HTERT RPE-1 (cell line): ENCODE results near the gene RPRD1B.

ENCODE experiments used
- in situ Hi-C: fragments of 300-500 bp; cut with MboI; formaldehyde crosslinking; loops from 4 replicates; pipeline ENCODE4 v1.14.3; 2020; ENCODE audit warnings: low sequenced_read_pairs

The RPRD1B gene

DNA sequence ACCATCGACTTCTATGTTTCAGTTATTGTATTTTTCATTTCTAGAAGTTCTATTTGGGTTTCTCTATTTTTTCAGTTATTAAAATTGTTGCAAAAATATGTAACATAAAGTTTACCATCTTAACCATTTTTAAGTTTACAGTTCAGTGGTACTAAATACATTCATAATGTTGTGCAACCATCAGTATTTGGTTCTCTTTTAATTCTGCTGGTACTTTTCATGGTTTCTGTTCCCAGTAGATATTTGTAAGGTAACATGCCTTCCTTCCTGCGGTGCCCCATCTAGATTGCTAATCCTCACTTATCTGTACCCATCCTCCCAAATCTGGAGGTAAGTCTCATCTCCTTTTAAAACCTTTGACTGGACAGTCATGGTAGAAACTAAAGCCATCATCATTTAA lies 83.7 kb downstream of the RPRD1B start:
- in situ Hi-C loops: no loop called here

DNA sequence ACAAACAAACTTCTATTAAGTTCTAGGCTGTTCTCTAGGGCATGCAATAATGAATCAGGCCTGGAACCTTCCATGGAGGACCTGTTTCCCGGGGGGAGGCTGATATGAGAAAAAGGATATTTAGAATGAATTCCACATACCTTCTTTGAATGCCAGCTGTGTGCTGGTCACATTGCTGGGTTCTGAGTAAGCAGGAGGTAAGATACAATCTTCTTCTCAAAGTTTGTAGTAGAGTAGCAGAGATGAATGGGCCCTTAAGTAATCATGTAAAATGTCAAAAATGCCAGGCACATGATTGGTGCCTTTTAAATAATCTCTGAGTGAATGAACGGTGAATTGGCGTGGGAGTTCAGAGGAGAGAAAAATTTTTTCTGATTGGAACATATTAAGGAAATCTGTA lies 84.1 kb downstream of the RPRD1B start:
- in situ Hi-C loops: no loop called here

DNA sequence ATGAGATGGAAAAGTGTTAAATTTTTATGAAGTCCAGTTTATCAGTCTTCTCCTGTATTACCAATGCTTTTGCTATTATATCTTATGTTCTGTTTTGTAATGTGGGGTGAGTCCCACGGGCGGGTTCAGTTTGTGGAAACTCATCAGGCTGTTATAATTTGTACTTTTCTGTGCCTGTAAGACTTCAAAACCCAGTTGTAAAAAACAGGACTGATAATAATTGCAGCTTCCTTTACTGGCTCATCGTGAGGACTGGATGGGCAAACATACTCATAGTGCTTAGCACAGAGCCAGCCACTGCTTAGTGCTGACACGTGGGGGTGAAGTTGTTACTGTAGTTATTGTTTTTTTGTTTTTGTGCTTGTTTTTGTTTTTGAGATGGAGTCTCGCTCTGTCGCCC lies 85.9 kb downstream of the RPRD1B start:
- in situ Hi-C loops: no loop called here

DNA sequence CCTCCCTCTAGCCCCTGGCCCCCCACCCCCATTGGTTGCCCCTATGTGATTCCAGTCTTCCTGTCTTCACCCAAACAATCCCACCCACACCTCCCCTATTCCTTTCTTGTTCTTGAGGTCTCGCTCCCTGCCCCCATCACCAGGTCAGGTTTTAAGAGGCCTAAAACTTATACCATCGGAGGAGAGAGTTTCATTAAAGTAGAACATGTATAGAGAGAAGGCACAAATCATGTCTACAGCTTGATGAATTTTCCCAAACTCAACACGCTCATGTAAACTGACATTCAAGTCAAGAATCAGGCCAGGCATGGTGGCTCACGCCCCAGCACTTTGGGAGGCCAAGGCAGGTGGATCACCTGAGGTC lies 87.1 kb downstream of the RPRD1B start:
- in situ Hi-C loops: no loop called here

DNA sequence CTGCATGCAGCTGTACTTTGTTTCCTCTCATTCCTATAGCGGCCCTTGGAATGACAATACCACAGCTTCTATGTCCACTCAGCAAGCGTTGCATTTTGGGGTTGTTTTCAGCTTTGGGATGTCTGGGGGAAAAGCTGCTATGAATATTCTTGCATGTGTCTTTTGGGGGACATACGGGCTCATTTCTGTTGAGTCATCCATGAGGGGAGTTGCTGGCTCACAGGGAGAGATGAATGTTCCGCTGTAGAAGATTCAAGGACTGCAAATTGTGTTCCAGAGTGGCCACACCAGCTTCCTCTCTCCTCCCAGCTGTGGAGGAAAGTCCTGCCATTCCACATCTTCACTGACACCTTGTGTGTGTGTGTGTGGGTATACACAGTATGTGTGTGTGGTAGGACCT lies 88.2 kb downstream of the RPRD1B start:
- in situ Hi-C loops: no loop called here

DNA sequence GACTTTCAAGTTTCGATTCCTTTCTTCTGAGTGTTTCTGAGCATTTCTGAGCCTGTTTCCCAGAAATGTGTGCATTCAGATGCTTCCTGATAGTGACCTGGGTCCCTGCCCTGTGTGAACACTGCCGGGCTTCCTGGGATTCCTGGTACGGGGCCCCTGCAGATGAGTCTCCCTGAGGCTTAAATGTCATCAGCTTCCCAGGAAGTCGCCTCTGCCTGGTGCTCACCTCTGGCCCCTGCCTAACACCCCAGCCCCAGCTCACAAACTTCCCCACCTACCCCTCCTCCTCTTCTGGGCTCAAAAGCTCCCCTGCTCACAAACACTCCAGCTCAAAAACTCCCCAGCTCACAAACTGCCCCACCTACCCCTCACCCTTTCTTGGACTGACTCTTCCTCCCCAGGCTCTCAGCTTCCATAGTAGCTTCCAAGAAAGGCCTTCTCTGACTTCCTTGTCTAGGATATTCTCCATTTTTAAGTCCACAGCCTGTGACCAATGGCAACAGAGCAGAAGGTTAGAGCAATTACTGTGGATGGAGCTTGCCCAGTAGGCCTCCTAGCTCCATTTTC lies 89.6 kb downstream of the RPRD1B start:
- in situ Hi-C loops: no loop called here

DNA sequence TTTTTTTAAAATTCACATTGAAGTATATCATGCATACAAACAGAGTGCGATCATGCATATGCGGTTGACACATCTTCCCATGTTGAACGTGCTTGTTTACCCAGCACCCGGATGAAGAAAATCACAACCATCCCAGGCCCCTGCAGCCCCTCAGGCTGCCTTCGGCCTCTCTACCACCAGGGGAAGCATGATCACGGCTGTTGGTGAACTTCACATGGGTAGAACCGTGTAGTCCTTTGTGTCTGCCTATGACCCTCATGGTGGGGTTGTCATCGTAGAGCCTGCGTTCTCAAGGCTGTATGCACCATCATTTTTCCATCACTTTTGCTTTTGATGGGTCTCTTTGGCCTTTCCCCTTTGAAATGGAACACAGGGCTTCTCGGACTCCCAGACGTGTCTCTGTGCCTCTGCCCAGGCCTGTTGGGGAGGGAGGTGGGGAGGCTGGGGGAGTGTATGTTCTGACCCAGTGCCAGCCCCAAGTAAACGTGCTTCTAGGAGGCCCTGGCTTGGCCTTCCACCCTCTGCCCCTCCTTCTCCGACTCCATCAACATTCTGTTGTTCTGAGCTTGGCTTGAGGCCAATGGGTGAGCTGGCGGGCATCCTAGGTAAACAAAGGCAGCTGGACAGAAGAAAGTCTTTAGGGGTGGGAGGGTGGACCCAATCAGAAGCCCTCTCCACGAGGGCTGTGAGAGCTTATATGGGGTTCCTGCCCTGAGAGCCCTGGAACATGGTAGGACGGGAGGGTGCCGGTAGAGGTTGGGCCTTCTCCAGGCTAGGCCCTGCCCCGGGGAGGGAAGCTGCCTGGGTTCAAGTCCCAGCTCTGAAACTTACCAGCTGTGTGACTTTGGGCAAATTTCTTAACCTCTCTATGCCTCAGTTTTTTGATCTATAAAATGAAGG lies 91.9 kb downstream of the RPRD1B start:
- in situ Hi-C loops: no loop called here

DNA sequence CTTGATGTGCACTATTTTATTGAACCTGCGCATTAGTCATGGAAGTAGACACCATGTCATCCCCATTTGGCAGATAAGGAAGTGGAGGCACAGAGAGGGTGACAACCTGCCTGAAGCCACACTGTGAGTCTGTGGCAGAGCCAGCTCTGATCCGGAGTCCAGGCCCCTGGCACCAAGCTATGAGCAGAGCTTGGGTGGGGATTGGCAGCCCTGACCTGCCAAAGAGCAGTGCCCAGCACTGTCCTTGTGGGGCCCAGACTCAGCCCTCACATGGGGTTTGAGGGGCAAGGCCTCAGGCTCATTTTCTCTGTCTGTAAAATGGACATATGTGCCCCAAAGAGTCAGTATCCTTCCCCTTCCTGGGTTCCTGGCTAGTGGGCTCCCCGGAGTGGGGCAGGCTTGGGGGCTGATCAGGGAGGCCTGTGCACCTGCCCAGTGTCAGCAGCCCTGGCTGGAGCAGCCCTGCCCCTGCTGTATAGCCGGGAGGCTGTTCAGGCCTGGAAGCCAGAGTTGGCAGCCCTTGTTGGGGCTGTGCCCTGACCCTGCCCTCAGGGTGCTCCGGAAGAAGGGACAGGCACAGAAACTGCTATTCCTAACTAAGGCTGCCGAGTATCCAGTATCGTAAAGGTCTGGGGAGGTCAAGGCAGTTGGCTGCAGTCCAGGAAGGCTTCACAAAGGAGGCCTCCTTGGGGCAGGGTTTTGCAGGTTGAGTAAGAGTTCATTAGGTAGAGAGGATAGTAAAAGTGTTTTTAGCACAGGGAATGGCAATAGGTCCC lies 92.8 kb downstream of the RPRD1B start:
- in situ Hi-C loops: no loop called here

DNA sequence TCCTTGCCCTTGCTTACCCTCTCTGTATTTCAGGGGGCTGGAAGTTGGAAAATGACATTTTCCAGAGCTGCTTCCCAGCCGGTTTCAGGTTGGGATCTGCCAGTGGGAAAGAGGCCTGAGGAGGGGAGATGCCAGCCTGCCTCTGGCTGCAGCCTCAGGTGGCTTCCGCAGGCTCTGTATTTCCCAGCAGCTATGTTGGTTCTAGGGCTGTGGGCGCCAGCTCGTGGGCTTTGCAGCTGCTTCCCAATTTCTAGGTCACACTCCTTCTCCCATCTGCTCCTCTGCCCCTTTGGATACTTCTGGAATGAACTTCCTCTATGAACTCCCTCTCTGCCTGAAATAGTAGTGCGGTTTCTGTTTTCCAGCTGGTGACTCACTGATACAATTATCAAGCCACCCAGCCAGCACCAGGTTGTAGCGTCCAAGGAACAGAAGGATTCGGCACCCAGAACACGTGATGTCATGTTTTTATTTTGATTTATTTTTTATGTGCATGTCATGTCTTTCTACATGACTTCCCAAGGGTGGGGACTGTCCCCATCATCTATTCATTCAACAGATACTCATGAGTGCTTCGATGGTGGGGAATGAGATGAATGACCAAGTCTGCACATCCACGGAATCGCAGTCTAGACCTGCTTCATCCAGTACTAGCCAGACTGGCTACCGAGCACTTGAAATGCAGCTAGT lies 93.5 kb downstream of the RPRD1B start:
- in situ Hi-C loops: no loop called here

DNA sequence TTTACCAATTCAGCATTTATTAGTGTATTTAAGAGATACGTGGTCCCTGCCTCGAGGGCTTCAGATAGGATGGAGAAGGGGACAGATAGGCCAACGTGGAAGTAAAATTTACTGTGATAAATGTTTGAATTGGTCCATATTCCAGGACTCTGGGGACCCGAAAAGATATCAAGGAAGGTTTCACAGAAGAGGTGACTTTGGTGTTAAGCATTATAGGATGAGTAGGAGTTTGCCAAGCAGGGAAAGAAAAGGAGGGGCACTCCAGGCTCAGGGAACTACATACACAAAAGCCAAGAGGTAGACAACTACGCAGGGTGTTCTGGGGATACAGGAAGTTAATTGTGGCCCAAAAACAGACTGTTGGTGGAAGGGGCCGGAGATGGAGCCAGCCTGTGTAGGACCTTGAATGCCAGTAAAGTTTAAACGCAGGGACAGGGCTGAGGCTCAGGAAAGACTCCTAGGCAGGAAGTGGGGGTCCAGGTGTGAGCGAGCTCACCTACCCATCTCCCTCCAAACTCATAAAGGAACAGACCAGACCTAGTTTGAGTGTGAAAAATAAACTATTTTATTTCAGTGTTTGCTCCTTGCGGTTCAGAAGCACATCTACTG lies 94.5 kb downstream of the RPRD1B start:
- in situ Hi-C loops: no loop called here

DNA sequence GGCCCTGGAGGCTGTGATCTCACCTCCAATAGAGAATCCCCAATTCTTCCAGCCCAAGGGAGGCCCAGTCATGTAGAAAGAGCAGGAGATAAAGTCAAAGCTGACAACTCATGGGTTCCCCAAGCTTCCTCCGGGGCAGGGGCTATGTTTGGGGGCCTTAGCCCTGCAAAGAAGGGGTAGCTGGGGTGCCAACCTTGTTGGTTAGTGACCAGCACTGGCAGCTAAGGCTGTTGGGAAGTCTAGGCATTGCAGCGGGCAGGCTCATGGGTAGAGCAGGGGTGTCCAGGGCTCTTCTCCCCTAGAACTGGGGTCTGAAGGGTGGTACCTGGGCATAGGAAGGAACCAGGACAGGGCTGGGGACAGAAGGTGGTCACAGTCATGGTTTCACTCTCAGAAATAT lies 95.1 kb downstream of the RPRD1B start:
- in situ Hi-C loops: no loop called here

DNA sequence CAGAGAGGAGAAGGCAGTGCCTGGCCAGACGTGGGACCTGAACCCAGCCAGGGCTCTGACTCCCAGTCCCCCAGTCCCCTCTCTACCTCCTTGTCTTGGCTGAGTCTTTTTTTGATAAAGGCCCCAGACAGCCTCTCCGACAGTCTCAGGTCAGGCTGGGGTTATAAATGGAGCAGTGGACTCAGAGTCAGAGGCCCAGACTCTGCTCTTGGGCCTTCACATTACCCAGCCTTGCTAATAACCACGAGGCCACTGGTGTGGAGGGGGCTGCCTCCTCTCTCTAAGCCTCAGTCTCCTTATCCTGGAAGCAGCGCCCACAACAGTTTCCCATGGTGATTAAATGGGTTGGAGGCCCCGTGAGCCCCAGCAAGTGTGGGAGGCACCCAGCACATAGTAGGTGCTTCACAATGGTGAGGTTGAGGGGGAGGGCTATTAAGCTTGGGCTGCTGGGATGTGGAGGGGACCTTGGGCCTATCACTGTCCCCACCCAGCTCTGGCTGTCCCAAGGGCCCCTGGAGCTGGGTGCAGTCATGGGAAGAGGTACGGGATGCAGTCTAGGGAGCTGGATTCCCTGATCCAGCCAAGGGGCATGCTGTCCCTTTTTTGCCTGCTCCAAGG lies 95.8 kb downstream of the RPRD1B start:
- in situ Hi-C loops: no loop called here

DNA sequence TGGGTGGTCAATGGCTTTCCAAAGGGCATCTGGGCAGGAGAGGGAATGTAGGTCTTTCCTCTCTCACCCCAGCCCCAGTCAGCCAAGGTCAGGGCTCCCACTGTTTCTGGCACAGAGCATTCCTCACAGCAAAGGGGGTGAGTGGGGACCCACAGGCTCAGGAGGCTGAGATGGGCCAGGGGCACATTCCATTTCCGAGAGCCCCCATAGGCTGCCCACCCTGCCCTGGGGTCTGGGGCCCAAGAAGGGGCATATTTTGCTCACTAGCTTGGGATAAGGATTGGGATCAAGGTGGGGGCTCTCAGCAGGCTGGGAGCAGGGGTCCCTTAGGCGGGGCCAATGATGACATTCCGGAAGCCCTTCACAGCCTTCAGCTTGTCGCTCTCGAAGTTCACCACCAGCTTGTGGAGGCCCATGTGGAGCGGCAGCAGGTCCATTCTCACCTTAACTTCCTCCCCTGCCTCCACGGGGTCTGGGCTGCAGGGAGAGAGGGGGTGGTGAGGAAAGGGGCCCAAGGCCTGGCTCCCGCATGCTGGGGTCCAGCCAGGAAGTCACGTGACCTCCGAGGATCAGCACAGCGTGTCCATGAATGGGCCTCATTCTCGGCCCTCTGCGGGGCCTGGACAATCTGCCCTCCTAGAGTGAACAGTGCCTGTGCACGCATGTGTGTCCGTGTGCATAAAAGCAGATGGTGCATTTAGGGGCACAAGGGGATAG lies 96.5 kb downstream of the RPRD1B start:
- in situ Hi-C loops: no loop called here

DNA sequence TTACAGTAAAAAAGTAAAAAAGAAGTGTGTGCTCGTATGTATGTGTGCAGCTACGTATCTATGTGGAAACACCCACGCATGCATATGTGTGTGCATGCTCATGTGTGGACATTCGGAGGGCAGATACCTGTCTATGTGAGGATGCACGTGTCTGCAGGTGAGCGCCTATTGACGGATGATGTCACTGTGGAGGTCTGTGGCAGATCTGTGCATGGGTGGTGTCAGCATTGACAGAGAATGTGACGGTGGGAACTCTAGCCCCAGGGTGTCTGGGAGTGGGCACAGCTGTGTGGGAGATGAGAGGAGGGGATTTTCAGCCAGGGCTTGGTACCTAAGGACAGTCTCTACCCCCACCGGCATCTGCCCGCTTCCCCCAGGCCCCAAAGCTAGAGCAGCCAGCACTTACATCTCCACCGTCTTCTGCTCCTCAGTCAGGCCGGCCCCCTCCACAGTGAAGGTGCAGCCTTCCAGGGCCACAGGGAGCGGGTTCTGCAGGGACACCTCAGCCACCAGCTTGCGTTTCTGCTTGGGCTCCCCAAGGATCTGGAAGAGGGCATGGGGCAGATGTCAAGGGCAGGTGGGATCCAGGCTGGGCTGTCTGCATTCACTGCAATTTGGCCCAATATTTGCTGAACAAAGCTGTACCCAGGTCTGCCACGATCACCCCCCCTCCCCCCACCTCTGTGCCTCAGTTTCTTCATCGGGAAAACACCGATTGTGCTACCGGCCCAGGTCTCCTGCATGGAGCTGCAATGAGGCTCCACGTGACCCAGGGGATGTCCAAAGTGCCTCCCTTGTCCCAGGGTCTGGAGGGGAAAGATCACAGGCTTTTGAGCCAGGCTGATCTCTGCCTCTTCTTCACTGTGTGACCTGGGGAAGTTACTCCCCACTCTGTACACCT lies 97.4 kb downstream of the RPRD1B start:
- in situ Hi-C loops: no loop called here

DNA sequence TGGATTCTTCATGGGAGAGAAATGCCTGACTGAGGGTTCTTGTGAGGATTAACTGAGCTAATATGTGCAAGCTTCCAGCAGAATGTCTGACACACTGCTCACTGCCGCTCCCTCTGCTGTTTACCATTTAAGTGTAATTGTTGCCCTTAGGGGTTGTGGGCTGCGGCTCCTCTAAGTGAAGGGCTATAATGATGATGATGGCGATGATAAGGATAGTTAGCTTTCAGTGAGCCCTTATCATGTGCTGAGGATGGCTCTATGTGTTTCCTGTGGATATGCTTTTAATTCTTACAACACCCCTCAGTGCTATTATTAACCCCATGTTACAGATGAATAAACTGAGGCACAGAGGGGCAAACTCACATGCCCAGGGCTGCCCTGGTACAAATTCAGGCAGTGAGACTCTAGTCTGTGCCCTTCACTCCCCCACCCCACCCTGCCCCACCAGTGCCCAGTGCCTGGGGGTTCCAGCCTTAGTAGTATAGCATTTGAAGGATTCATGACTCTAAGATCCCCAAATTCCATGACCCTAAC lies 98.1 kb downstream of the RPRD1B start:
- in situ Hi-C loops: no loop called here

DNA sequence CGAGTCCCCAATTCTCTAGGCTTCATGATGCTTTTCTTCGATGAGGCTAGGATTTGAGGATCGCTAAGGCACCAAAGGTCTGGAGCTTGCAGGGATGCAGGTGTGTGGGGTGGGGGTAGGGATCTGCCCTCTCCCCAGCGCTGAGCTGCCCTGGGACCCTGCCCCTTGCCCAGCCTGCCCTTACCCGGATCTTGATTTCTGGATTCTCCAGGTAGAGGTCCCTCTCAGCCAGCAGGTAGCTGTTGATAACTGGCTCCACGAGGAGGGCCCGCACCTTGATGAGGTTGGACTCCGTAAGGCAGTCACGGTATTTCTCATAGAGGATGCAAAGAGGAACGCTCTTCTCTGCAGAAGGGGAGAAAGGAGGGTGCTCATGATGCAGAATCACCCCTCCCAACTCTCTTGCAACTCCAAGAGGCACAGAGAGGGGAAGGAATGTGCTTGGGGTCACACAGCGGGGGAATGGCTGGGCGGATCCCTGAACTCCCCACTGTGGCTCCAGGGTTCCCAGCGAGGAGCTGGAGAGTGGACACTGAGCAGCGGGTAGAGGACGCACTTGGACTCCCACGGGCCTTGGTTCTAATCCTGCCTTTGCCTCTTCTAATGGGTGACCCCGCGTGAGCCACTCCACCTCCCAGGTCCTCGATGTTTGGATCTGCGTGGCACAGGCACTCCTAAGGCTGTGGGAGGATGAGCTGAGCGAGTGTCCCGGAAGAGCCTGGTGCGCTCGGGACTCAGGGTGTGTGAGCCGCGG lies 98.8 kb downstream of the RPRD1B start:
- in situ Hi-C loops: no loop called here

DNA sequence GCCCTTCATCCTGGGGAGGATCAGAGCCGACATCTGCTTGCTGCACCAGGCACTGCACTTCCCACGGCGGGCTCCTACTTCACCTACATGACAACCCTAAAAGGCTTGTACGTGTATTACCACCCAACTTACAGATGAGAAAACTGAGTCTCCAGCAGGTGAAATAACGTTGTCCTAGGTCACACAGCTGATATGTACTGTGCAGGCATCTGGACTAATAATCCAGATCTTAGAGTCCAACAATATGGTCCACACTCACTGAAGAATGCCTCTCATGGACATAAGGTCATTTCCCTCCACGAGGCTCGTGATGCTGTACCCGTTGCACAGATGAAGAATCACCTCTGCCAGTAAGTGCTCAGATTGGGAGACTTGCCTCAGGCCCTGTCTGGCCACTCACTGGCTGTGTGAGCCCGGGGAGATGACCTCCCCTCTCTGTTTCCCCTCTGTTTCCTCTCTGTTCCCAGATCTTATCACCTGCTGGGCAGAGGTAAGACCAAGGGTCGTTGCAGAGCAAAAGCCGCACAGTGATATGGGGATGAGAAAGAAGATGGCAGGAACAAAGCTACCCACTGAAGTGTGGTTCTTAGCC lies 99.5 kb downstream of the RPRD1B start:
- in situ Hi-C loops: no loop called here
